HL-60 (cell line): Measurements from ENCODE around the gene OPTN.

Source experiments
- DNase-seq, 2 experiments: peaks; one replicate each; pipeline ENCODE4 v3.0.0-alpha.2; 2010 to 2020; ENCODE audit warnings: low read depth in 1 of 2, low spot score in 1 of 2
- H3K27ac ChIP-seq: fragments of 250-450 bp; sonication (Bioruptor Pico); replicated peaks from 2 replicates; pipeline ENCODE4 v1.5.1; 2020; ENCODE audit warnings: mild to moderate bottlenecking, moderate library complexity
- H3K27me3 ChIP-seq: fragments of 250-450 bp; sonication (Bioruptor Pico); 2 replicates; pipeline ENCODE4 v1.5.1; 2021; ENCODE audit warnings: mild to moderate bottlenecking, moderate library complexity; ENCODE audit not compliant: insufficient read depth, poor library complexity, severe bottlenecking
- H3K4me3 ChIP-seq: replicated peaks from 2 replicates; pipeline ENCODE4 v1.5.1; 2011; ENCODE audit warnings: mild to moderate bottlenecking, control low read depth, low read length; ENCODE audit not compliant: insufficient read depth
- GABPA ChIP-seq: IDR thresholded peaks from 2 replicates; pipeline ENCODE4 v1.6.1; 2012; ENCODE audit warnings: low read depth
- POLR2AphosphoS5 ChIP-seq: IDR thresholded peaks from 2 replicates; pipeline ENCODE4 v1.6.1; 2012; ENCODE audit warnings: low read depth
- REST ChIP-seq: IDR thresholded peaks from 2 replicates; pipeline ENCODE4 v1.6.1; 2012; ENCODE audit warnings: low read depth; ENCODE audit not compliant: insufficient replicate concordance
- SPI1 ChIP-seq: IDR thresholded peaks from 2 replicates; pipeline ENCODE4 v1.6.1; 2012; ENCODE audit warnings: low read depth, mild to moderate bottlenecking, borderline replicate concordance
- TF ChIP-seq, protein P1 (sequence below): IDR thresholded peaks from one replicate; pipeline ENCODE4 v1.5.1; 2011; ENCODE audit warnings: low read length, control low read depth, inconsistent platforms; ENCODE audit not compliant: insufficient read depth

OPTN gene

GRCh38 chr10:13187135-13187534 is 87.2 kb downstream of the OPTN start:
- Histone ChIP-seq H3K4me3 (no peak overlapping the region), H3K27me3 (no peaks in the 10 kb centered on the region), H3K27ac (no peak overlapping the region)
- no peak for DNase-seq
- TF ChIP-seq REST (no peak), GABPA (no peak), SPI1 (no peak), POLR2AphosphoS5 (no peak)
- TF ChIP-seq, protein P1, sequence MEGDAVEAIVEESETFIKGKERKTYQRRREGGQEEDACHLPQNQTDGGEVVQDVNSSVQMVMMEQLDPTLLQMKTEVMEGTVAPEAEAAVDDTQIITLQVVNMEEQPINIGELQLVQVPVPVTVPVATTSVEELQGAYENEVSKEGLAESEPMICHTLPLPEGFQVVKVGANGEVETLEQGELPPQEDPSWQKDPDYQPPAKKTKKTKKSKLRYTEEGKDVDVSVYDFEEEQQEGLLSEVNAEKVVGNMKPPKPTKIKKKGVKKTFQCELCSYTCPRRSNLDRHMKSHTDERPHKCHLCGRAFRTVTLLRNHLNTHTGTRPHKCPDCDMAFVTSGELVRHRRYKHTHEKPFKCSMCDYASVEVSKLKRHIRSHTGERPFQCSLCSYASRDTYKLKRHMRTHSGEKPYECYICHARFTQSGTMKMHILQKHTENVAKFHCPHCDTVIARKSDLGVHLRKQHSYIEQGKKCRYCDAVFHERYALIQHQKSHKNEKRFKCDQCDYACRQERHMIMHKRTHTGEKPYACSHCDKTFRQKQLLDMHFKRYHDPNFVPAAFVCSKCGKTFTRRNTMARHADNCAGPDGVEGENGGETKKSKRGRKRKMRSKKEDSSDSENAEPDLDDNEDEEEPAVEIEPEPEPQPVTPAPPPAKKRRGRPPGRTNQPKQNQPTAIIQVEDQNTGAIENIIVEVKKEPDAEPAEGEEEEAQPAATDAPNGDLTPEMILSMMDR = no peak
